HG02588 (cell line): ENCODE measurements around the gene SBF2.
"Not testable (repeated sequence)": the region's sequence is repeated elsewhere in the genome, so short reads cannot be mapped to it uniquely, and the experiment has no call there.

Experiments used
- ATAC-seq: cut with Tn5 transposase; IDR thresholded peaks from one replicate; pipeline ENCODE4 v1.9.1; 2021; ENCODE audit warnings: mild to moderate bottlenecking, moderate library complexity; ENCODE audit not compliant: unreplicated experiment

SBF2 gene

DNA sequence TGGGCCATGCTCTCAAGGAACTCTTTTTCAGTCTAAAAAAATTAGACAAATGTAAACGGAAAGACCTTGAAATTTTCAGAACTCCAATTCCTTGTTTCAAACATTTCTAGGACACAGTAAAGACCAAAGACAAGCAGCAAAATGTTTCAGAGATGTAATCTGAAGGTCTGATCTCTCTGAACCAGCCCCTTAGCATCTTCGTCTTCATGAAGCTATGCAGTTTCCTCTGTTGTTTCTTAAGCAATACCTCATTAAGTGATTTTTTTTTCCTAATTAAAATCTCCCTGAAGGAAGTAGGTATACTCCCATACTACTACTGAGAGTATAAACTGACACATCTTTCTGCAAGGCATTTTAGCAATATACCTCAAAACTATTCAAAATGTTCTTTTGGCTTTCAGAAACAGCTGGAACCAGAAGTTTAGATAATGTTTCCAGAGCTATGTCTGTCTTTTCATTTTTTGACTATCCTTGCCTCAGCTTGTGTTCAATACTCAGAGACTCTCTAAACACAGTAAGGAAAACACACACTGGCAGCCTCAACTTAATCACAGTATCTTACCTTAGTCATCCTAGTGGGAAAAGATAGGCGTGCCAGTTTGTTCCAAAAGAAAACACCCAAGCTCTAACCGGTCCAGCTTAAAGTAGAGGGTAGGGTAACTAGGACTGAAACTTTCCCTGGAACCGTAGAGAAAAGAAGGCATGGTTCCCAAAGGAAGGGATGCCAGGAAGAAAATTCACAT, 25.1 kb downstream of the SBF2 start:
- ATAC-seq = no peak

DNA sequence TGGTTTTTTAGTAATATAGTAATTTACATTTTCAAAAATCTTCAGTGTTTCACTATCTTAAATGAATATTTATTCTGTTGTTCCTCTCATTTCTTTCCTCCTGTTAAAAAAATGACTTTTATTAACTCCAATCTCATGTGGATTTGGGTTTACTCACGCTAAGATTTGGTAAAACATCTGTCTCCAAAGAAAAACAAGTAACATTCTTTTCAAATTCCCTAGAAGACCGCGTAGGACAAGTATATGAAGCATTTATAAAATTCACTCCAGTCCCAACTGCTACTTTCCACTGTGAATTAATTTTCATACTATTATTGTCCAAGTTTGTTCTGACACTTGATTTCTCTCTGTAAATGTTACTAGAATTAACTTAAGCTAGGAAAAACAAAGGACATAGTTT, 26.2 kb downstream of the SBF2 start:
- no peak for ATAC-seq

DNA sequence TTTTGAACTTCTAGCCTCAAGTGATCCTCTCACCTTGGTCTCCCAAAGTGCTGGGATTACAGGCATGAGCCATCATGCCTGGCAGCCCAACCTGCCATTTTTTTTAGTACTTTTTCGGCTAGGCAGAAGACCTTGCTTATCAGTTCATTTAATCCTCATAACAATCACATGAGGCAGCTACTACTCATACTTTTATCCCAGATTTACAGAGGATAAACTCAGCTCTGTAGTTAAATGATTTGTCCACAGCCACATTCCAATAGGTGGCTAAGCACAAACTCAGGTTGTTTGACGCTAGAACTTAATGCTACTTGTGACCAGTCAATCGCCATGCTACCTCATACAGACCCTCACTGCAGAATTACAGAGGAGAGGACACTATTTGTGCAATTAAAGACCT, 28.1 kb downstream of the SBF2 start:
- no peak for ATAC-seq

- ATAC-seq = not testable (repeated sequence)
Observed at GRCh38 chr11:10264716-10265115, 29.3 kb downstream of the SBF2 start.

DNA sequence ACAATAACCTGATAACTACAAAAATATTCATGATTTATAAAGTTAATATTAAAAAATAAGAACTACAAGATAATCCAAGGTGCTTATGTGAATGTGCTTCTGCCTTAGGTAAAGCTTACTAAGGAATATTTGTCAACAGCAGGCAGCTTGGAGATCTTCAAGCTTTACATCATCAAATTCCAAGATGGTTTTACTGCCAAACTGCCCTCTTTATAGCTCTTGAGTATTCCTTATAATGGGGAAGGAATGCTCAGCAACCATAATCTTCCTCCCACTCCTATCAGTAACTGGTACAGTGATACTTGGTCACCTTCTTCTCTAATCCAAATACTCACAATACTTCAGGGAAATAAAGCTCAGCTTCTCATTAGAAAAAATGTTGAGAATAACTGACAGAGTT, 30.1 kb downstream of the SBF2 start:
- no peak for ATAC-seq

GRCh38 chr11:10261821-10262220, 32.2 kb downstream of the SBF2 start:
- ATAC-seq = no peak

DNA sequence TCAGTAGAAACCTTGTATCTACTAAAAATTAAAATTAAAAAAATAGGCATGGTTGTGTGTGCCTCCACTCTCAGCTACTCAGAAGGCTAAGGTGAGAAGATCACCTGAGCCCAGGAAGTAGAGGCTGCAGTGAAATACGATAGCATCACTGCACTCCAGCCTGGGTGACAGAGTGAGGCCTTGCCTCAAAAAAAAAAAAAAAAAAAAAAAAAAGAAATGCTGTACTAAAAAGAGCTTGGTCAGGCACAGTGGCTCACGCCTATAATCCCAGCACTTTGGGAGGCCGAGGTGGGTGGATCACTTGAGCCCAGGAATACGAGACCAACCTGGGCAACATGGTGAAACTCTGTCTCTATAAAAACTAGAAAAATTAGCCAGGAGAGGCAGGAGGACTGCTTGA, 36.5 kb downstream of the SBF2 start:
- ATAC-seq = no peak

GRCh38 chr11:10255388-10256125, 38.5 kb downstream of the SBF2 start:
- ATAC-seq = no peak

DNA sequence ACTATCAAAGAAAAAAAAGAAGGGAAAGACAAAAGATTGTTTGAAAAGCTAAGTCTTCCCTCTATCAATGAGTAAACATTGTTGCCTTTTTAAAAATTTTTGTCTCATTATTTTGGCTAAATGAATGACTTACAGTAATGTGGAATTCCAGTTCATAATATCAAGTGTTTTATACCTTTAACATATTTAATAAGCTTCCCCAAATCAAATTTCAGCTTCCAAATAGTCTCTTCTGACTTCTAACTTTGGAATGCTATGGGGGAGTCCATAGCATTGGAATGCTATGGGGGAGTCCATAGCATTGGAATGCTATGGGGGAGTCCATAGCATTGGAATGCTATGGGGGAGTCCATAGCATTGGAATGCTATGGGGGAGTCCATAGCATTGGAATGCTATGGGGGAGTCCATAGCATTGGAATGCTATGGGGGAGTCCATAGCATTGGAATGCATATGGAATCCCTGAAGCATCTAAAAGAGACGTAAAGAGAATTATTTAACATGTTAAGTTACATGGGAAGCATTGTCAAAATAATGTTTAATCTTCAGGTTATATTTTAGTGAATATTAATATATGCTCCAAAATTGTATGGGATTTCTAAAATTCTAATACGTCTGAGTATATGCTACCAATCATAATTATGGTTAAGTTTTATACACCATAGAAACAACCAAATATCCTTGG, 44.4 kb downstream of the SBF2 start:
- not testable (repeated sequence) for ATAC-seq

DNA sequence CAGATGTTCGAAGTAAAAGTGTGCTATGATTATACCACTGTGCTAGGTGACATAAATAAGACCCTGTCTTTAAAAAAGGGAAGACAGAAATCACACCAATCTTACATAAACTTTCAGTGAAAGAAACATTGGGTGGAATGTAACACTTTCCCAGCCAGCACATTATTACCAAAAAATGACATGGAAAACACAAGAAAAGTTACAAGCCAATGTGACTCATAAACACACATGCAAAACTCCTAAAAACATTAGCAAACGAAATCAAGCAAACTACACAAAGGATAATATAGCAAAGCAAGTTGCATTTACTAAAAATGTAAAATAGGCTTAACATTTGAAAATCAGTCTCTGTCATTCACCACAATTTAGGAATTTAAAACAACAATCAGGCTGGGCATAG, 47.0 kb downstream of the SBF2 start:
- no peak for ATAC-seq

DNA sequence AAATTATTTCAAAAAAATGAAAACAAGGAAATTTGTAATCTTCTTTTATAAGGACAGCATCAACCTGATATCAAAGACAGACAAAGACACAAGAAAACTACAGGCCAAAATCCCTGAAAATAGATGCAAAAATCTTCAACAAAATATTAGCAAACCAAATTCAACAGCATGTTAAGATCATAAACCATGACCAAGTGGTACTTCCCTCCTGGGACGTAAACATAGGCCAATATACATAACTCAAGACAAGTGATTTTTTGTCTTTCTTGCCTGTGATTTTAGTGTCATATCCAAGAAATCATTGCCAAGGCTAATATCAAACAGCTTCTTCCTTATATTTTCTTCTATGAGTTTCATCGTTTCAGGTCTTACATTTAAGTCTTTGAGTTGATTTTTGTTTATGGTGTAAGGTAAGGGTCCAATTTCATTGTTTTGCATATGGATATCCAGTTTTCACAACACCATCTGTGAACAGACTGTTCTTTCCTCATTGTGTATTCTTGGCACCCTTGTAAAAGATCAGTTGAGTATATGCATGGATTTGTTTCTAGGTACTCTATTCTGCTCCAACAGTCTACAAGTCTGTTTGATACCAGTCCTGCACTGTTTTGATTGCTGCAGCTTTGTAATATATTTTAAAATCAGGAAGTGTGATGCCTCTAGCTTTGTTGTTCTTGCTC, 50.0 kb downstream of the SBF2 start:
- no peak for ATAC-seq

DNA sequence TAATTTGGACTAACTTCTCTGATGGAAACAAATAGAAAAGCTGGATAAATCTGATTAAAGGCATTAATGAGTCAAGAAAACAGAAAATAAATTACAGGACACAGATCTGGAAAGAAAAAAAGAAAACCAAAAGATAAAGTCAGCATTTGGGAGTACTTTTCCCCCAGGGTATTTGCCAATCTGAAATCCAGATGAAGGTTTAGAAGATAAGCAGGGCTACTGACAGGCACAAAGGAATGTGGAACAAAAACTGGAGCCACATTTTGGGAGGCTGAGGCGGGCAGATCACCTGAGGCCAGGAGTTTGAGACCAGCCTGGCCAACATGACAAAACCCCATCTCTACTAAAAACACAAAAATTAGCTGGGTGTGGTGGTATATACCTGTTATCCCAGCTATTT, 57.2 kb downstream of the SBF2 start:
- ATAC-seq = no peak

DNA sequence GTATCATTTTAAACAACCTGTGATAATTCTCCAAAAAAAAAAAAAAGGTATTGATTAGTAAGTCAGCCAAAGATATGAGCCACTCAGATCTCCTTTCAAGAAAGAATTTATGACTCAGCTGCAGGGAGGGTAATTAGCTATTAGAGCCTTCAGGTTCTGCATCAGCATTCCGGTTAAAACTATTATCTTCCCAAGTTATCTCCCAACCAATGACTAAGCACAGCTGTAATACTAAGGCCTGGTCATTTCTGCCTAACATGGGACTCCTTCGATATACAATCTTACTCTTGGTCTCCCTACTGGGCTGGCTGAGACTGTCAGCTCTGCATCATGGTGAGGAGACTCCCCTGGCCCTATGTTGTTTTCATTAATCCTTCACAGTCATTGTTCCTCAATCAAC, 60.4 kb downstream of the SBF2 start:
- ATAC-seq = no peak

DNA sequence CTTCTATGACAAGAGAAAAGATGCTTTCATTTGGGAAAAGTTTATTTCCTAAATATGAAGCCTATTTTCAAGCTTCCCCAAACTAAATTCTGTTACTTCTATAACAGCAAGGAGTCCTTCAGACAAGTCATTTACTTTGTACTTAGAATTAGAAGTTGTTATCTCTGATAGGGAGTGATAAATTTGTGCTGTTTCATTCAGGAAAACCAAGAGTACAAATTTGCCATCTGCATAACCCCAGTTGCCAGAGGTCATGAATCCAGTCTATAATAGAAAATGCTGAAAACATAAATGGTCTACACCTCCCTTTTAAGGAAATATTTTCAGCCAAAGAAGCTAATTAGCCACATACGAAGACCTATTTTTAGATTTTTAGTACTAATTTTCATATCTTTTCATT, 61.3 kb downstream of the SBF2 start:
- ATAC-seq = no peak

- not testable (repeated sequence) for ATAC-seq
Observed at GRCh38 chr11:10231803-10232202, 62.2 kb downstream of the SBF2 start.

GRCh38 chr11:10225553-10225952, 68.5 kb downstream of the SBF2 start:
- ATAC-seq = no peak

GRCh38 chr11:10222399-10222798, 71.6 kb downstream of the SBF2 start:
- ATAC-seq = no peak

GRCh38 chr11:10221342-10221741, 72.7 kb downstream of the SBF2 start:
- no peak for ATAC-seq

- no peak for ATAC-seq
Observed at GRCh38 chr11:10211470-10211869, 82.5 kb downstream of the SBF2 start.

- no peak for ATAC-seq
Observed at GRCh38 chr11:10209326-10209725, 84.7 kb downstream of the SBF2 start.

DNA sequence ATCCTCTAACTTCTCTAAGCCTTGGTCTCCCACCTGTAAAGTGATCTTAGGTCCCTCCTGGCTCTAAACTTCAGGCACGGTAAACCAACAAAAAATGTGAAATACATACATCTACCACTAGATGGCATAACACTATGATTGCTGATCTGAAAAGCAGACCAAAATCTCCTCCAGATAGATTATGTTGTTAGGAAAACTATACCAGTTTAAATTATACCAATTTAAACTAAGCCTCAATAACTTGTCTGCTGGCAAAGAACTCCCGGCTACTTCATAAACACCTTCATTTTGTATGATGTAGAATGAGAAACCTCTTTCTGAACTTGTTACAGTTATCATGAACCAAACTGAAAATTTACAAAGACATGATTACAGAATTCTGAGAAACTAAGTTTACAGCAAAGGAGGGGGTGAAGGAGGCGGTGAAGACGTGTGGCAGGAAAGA, 85.9 kb downstream of the SBF2 start:
- ATAC-seq = no peak
